Measurements from ENCODE around the gene TBC1D3B.
"Not testable (repeated sequence)": the region's sequence is repeated elsewhere in the genome, so short reads cannot be mapped to it uniquely, and the experiment has no call there.

The TBC1D3B gene

GRCh38 chr17:36209575-36209974 lies 33.1 kb upstream of the TBC1D3B start:
- no peak for TF ChIP-seq CTCF (IDR thresholded peaks at IDR 0.05; ENCODE audit: low read depth, low read length)
- no peak overlapping the region for H3K4me3 ChIP-seq (ENCODE audit: low read depth, low read length)

- H3K4me3 ChIP-seq (ENCODE audit: low read depth, low read length), result not testable (repeated sequence)
Observed at GRCh38 chr17:36207383-36207782, 30.9 kb upstream of the TBC1D3B start.

- not testable (repeated sequence) for H3K4me3 ChIP-seq (ENCODE audit: low read depth, low read length)
Observed at GRCh38 chr17:36206486-36206821, 30.0 kb upstream of the TBC1D3B start.

- no peak overlapping the region for H3K4me3 ChIP-seq (ENCODE audit: low read depth, low read length)
- no peak for TF ChIP-seq CTCF (IDR thresholded peaks at IDR 0.05; ENCODE audit: low read depth, low read length)
Observed at GRCh38 chr17:36205637-36206485, 29.4 kb upstream of the TBC1D3B start.

DNA sequence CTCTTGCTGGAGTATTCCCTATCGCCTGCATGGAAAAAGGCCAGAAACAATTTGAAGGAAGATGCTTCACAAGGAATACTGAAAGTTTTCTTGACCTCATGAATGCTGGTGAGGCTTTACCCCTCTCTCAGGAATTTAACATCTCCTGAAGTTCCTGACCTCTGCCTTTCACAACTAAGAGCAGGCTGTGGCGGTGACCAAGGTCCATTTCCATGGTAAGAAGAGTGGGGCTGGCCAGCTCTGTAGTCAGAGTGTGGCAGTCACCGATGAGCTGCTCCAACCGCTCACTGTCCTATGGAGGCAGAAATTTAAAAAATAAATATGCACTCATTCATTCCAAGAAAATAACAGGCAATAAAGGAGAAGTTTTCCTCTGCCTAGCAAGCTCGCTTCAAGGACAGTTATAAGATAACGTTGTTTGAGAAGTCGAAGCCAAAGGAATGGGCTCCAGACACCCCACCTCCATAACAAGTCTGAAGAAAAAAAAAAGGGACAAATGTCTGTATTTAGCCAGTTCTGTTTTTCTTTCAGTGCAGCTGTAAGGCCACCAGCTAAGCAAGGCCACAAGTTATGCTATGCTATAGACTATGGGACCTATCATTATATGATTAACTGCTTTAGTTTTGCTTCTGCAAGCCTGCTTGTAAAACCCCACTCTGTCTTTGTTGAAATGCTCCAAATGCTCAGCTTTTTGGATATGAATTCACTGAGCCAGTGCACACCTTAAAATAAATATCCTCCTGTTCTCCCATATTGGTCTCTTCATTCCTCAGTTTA lies 28.5 kb upstream of the TBC1D3B start:
- H3K4me3 ChIP-seq (ENCODE audit: low read depth, low read length), result no peak overlapping the region
- TF ChIP-seq CTCF (IDR thresholded peaks at IDR 0.05; ENCODE audit: low read depth, low read length), result no peak

GRCh38 chr17:36203335-36203734 lies 26.9 kb upstream of the TBC1D3B start:
- H3K4me3 ChIP-seq (ENCODE audit: low read depth, low read length), result no peak overlapping the region
- no peak for TF ChIP-seq CTCF (IDR thresholded peaks at IDR 0.05; ENCODE audit: low read depth, low read length)

GRCh38 chr17:36201506-36201905 lies 25.1 kb upstream of the TBC1D3B start:
- not testable (repeated sequence) for H3K4me3 ChIP-seq (ENCODE audit: low read depth, low read length)

- H3K4me3 ChIP-seq (ENCODE audit: low read depth, low read length), result not testable (repeated sequence)
Observed at GRCh38 chr17:36201102-36201501, 24.7 kb upstream of the TBC1D3B start.

- H3K4me3 ChIP-seq (ENCODE audit: low read depth, low read length), result no peak overlapping the region
- no peak for TF ChIP-seq CTCF (IDR thresholded peaks at IDR 0.05; ENCODE audit: low read depth, low read length)
Observed at GRCh38 chr17:36198831-36199465, 22.5 kb upstream of the TBC1D3B start.

Data from WI38 (cell line).